GM12864 (cell line): ENCODE results near the gene MBP.

Source experiments
- DNase-seq: peaks from one replicate; pipeline ENCODE4 v3.0.0-alpha.2; 2011; ENCODE audit warnings: low read depth
- H3K4me3 ChIP-seq: 2 replicates; pipeline ENCODE4 v1.5.1; 2011; ENCODE audit warnings: mild to moderate bottlenecking, low read depth, low read length, control low read depth
- TF ChIP-seq, protein P1 (sequence below): IDR thresholded peaks from 2 replicates; pipeline ENCODE4 v1.5.1; 2011; ENCODE audit warnings: low read depth, mild to moderate bottlenecking, moderate library complexity, low read length, control low read depth, inconsistent platforms; ENCODE audit errors: missing control alignments

MBP gene

DNA sequence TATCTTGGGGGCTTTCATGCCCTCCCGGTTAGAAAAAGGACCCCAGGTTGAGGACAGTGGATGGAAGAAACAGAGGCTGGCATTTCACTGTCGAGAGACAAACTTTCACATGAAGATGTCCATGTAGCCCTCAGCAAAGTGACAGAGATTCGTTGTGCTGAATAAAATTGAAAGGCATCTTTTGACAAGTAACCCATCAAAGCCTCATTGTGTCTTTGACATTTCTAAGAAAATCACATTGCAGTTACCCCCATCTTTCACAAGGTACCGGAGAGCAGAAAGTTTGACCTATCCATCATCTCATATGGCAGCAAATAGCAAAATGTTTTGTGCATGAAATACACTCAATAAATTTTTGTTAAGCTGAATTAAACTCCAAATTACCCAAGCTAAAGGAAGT lies 2.0 kb upstream of the MBP start:
- no peak for DNase-seq
- no peak overlapping the region for H3K4me3 ChIP-seq
- TF ChIP-seq, protein P1, sequence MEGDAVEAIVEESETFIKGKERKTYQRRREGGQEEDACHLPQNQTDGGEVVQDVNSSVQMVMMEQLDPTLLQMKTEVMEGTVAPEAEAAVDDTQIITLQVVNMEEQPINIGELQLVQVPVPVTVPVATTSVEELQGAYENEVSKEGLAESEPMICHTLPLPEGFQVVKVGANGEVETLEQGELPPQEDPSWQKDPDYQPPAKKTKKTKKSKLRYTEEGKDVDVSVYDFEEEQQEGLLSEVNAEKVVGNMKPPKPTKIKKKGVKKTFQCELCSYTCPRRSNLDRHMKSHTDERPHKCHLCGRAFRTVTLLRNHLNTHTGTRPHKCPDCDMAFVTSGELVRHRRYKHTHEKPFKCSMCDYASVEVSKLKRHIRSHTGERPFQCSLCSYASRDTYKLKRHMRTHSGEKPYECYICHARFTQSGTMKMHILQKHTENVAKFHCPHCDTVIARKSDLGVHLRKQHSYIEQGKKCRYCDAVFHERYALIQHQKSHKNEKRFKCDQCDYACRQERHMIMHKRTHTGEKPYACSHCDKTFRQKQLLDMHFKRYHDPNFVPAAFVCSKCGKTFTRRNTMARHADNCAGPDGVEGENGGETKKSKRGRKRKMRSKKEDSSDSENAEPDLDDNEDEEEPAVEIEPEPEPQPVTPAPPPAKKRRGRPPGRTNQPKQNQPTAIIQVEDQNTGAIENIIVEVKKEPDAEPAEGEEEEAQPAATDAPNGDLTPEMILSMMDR: no peak

DNA sequence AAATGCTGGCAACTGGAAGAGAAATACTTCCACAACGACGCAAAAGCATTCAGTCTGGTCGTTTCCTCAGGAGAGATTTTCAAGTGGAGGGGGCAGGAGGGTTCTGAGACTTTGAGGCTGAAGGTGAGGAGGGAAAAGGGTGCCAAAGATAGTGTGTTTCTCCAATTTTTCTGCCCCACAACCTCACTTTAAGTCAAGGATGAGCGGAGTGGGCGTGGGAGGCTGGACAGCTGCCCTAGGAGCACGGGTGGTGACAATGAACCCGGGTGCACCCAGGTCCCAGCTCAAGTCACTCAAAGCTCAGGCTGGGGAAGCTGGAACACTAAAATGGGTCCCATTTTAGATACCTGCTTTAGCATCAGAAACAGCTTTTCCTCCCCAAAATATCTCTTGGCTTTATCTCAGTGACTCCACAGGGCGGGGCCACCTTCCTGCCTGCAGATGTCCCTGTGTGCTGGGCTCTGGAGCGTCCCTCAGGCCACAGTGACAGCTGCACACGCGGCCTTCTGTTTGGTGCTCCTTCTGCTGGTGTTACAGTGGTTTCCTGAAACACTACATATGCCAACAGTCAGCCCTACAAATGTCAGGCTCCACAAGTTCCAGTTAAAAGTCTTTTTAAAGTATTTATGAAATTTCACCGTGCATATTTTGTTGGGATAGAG lies 1.4 kb upstream of the MBP start:
- DNase-seq: no peak
- TF ChIP-seq, protein P1: peak; percentile 19
- no peak overlapping the region for H3K4me3 ChIP-seq

DNA sequence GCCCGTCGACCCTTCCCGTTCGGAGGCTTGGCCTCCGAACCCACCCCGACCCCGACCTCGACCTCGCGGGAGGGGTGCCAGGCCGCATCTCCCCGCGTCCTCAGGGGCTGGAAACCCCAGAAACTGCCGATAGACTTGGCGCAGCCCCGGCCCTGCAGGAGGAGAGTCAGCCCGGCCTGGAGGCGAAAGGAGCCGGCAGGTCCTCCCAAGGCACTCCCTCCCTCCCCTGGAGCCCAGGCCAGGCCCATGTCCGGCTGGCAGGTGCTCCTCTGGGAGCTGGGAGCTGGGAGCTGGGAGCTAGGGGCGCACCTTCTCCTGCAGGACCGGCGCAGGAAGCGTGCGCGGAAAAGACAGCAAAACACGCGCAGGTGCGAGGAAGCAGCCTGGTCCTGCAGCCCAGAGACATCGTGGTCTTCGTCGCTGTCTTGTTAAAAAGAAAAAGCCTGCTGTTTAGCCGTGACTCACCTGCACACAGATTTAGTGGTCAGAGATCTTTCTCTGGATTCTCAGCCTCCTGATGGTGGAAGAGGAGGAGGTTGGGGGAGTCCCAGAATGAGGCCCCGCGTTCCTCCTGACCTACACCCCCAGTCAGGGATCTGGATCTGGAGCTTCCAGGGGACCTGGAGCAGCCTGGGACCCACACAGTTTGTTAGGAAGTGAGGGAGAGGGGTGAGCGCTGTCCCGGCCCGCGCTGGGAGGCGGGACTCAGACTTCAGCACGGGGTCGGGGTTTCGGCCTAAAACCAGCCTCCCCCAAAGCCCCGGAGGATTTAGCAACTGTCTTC lies 660 bp upstream of the MBP start:
- no peak for DNase-seq
- H3K4me3 ChIP-seq: peak overlapping the region; percentile 96
- TF ChIP-seq, protein P1: no peak

DNA sequence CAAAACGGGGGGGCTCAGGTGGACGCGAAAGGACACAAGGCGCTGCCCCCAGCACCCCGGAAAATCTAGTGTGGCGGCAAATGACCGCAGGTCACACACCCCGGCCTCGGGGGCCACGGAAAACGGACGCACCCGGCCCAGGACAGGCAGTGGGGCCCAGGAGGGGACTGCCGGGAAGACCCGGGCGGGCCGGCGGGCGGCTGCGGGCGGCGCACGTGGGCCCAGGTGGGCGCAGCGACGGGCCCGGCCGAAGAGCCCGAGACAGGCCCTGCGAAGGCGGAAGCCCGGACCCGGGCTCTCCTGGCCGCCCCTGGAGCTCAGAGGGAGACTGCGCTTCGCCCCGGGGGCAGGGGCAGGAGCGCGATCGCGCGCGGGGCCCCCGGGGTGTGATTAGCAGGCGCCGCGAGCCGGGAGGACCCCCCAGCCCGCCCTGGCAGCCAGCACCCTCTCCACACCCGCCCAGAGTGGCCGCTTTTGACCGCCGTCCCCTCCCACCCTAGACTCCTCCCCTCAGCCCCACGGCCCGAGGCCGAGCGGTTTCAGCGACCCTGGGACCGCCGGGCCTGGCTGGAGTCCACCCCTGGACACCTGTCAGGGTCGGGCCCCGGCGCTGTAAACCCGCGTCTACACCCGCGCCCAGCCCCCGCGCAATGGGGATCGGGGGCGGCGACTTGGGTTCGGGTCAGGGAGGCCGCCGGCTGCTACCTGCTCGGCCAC lies 773 bp downstream of the MBP start:
- DNase-seq: no peak
- TF ChIP-seq, protein P1: no peak
- H3K4me3 ChIP-seq: peak overlapping the region; percentile 96

DNA sequence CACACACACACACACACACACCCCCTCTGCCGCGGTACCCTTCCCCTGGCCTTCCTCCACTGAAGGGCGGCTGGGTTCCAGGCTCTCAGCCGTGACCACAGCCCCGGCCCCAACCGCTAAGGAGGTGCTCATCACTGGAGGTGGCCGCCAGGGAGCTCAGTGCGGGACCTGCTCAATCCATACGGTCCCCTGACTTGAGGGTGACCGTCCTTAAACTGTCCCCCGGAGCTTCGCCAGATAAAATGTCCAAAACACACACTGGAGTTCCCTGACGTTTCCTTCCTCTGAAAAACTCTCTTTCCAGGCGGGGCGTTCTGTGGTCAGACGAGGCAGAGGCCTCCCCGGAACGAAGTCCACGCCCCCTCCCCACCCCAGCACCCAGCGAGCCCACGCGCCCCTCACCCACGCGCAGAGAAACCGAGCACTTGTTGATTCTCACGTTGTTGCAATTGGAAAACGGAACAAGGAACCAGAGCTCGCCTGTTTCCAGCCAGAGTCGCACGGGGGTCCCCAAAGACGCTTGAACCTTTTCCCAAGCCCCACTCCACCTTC lies 1.4 kb downstream of the MBP start:
- TF ChIP-seq, protein P1: no peak
- peak overlapping the region; percentile 96 for H3K4me3 ChIP-seq
- DNase-seq: no peak

DNA sequence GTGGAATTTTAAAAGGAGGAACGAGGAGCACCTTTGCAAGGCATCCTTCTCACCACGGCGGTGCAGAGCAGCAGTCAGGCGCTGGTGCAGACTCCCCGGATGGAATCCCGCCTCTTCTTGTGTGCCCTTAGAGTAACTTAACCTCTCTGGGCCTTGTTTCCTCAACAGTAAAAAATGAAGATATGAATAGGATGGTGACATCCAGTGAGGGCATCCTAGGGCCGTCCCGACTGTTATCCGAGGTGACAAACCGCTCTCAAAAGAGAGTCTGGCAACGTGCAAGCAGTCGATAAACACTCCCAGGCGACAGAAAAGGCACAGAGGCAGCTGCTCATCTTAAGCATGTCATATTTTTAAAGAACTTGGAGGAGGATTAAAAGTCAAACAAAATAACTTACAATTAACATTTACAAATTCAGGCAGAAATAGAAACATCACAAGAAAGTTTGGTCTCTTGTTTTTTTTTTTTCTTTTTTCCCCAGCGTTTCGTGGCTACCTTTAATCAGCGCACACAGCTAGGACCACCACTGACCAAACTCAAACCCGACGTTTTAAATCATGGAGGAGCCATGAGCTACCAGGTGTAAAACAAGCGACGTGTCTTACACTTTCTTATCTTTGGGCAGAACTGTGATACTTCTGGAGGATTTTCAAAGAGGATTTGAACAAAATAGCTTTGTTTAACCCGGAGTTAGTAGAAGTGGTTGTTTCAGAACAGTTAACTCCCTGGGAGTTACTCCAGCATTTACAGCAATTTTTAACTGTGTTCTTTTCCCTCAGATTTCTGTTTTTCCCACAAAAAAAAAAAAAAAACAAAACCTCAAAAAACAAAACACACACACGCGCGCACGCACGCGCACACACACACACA lies 2.1 kb downstream of the MBP start:
- peak overlapping the region; percentile 96 for H3K4me3 ChIP-seq
- TF ChIP-seq, protein P1: no peak
- DNase-seq: no peak
